HepG2 (cell line): ENCODE data around the gene STPG2. TPM values are rescaled to one million over a fixed set of nuclear protein-coding genes. Genes with fewer than 3 reads are reported as not detected.

Source experiments
- ATAC-seq: fragments of 200-7000 bp; cut with Tn5 transposase; 3 replicates; pipeline ENCODE4 v1.9.1; 2020; ENCODE audit warnings: mild to moderate bottlenecking, moderate library complexity
- BruUV-seq: library from RNA; stranded (reverse); fragments of 400-500 nt; replicated peaks from 2 replicates; lab custom pipeline; 2021; lab: Mats Ljungman, UMichigan
- CTCF ChIA-PET: fragments of 300-600 bp; formaldehyde crosslinking; extraction: SDS; loops from one replicate; lab custom pipeline; 2021; ENCODE audit warnings: low total read pairs, inconsistent platforms, low intra/inter-chr PET ratio; lab: Yijun Ruan, JAX
- POLR2A ChIA-PET: fragments of 350-600 bp; sonication (Branson Sonifier 250); formaldehyde crosslinking; loops from one replicate; lab custom pipeline; 2020; ENCODE audit warnings: antibody characterized with exemption, inconsistent platforms; lab: Yijun Ruan, JAX
- DNase-seq: peaks from one replicate; pipeline ENCODE4 v3.0.0-alpha.2; 2015; ENCODE audit warnings: low spot score
- FAIRE-seq: peaks from 3 replicates; lab custom pipeline; 2011; peaks lifted over from hg19 to GRCh38; lab: Jason Lieb, UNC
- H2AFZ ChIP-seq: one replicate; pipeline ENCODE4 v1.6.1; 2011; ENCODE audit warnings: low read length, inconsistent platforms
- H3K27ac ChIP-seq: fragments of 300-600 bp; 3 replicates; pipeline ENCODE4 v1.8.0; 2011; ENCODE audit warnings: mixed run types, mild to moderate bottlenecking, mixed read lengths, low read length, inconsistent platforms; ENCODE audit not compliant: insufficient read depth; ENCODE audit errors: extremely low read length
- H3K27me3 ChIP-seq, 2 experiments: fragments of 200-600 bp in 1 of 2; 2 replicates in 1 of 2; 3 replicates in 1 of 2; pipeline versions ENCODE4 v1.6.0 to v1.8.0; 2011; ENCODE audit warnings: low read length in 2 of 2, mild to moderate bottlenecking in 2 of 2, moderate library complexity in 2 of 2, inconsistent platforms in 1 of 2; ENCODE audit not compliant: insufficient read depth in 2 of 2, control insufficient read depth in 1 of 2
- H3K36me3 ChIP-seq, 2 experiments: fragments of 200-600 bp in 1 of 2; replicated peaks in 1 of 2; 2 replicates in 1 of 2; 3 replicates in 1 of 2; pipeline versions ENCODE4 v1.5.1 to v1.8.0; 2011; ENCODE audit warnings: low read length in 2 of 2, inconsistent platforms in 1 of 2; ENCODE audit not compliant: insufficient read depth in 2 of 2, control insufficient read depth in 1 of 2
- H3K4me1 ChIP-seq: 2 replicates; pipeline ENCODE4 v1.5.1; 2012; ENCODE audit warnings: low read length, inconsistent platforms; ENCODE audit not compliant: insufficient read depth
- H3K4me2 ChIP-seq: 2 replicates; pipeline ENCODE4 v1.6.0; 2011; ENCODE audit warnings: low read depth, low read length, inconsistent platforms
- H3K4me3 ChIP-seq, 3 experiments: fragments of 200-600 bp in 1 of 3; sonication (generic), shearing (Covaris generic) in 1 of 3; replicated peaks in 1 of 3; 2 replicates each; pipeline ENCODE4 v1.5.1; 2011 to 2016; ENCODE audit warnings: low read length in 3 of 3, inconsistent platforms in 2 of 3, low read depth in 2 of 3, mild to moderate bottlenecking in 2 of 3, control low read depth in 1 of 3, mixed read lengths in 1 of 3; ENCODE audit not compliant: insufficient read depth in 1 of 3
- H3K79me2 ChIP-seq: one replicate; pipeline ENCODE4 v1.6.1; 2011; ENCODE audit warnings: low read length, inconsistent platforms; ENCODE audit not compliant: insufficient read depth
- H3K9ac ChIP-seq: 2 replicates; pipeline ENCODE4 v1.6.0; 2011; ENCODE audit warnings: mild to moderate bottlenecking, low read depth, low read length, inconsistent platforms; ENCODE audit not compliant: insufficient read depth
- H3K9me3 ChIP-seq: 2 replicates; pipeline ENCODE4 v1.5.1; 2012; ENCODE audit warnings: mild to moderate bottlenecking, low read length
- H4K20me1 ChIP-seq: 2 replicates; pipeline ENCODE4 v1.6.0; 2011; ENCODE audit warnings: inconsistent platforms, mild to moderate bottlenecking, low read length, moderate library complexity; ENCODE audit not compliant: insufficient read depth
- AGO1 ChIP-seq: fragments of 200-400 bp; formaldehyde crosslinking; IDR thresholded peaks from 2 replicates; pipeline ENCODE4 v1.6.1; 2017; ENCODE audit warnings: mild to moderate bottlenecking, low read depth, low read length, moderate library complexity; ENCODE audit not compliant: poor library complexity, severe bottlenecking
- ATF7 ChIP-seq, 2 experiments: fragments of 450-650 bp in 1 of 2; sonication (generic) in 1 of 2; formaldehyde crosslinking in 1 of 2; IDR thresholded peaks; 2 replicates each; pipeline versions ENCODE4 v1.4.0 to v1.6.1; 2016 to 2020; ENCODE audit warnings: antibody characterized with exemption in 1 of 2, mild to moderate bottlenecking in 1 of 2, missing genetic modification reagents in 1 of 2
- HOXD1 ChIP-seq: sonication (generic); formaldehyde crosslinking; IDR thresholded peaks from 2 replicates; pipeline ENCODE4 v1.5.0; 2020; ENCODE audit warnings: missing genetic modification reagents
- NFKB2 ChIP-seq: sonication (generic); formaldehyde crosslinking; IDR thresholded peaks from 2 replicates; pipeline ENCODE4 v1.4.0; 2020; ENCODE audit warnings: missing genetic modification reagents, borderline replicate concordance
- NR0B2 ChIP-seq: sonication (generic); formaldehyde crosslinking; IDR thresholded peaks from 2 replicates; pipeline ENCODE4 v1.4.0; 2020; ENCODE audit warnings: mild to moderate bottlenecking, missing genetic modification reagents
- NR1H2 ChIP-seq: sonication (generic); formaldehyde crosslinking; IDR thresholded peaks from 2 replicates; pipeline ENCODE4 v1.8.1; 2022; ENCODE audit warnings: low read depth, missing genetic modification reagents, borderline replicate concordance
- POLR2A ChIP-seq, 2 experiments: IDR thresholded peaks; 2 replicates each; pipeline ENCODE4 v1.6.1; 2011; ENCODE audit warnings: low read depth in 2 of 2, low read length in 2 of 2, mild to moderate bottlenecking in 1 of 2, moderate library complexity in 1 of 2; ENCODE audit not compliant: insufficient read depth in 1 of 2
- ZBTB3 ChIP-seq: sonication (generic); formaldehyde crosslinking; IDR thresholded peaks from 2 replicates; pipeline ENCODE4 v1.4.0; 2020; ENCODE audit warnings: low read depth, mild to moderate bottlenecking, moderate library complexity, missing genetic modification reagents, borderline replicate concordance
- ZNF30 ChIP-seq: sonication (generic); formaldehyde crosslinking; IDR thresholded peaks from 2 replicates; pipeline ENCODE4 v1.5.0; 2020; ENCODE audit warnings: mild to moderate bottlenecking, missing genetic modification reagents
- ZNF44 ChIP-seq: sonication (generic); formaldehyde crosslinking; IDR thresholded peaks from 2 replicates; pipeline ENCODE4 v1.5.1; 2020; ENCODE audit warnings: mild to moderate bottlenecking, missing genetic modification reagents
- ZNF644 ChIP-seq: IDR thresholded peaks from 2 replicates; pipeline ENCODE4 v1.6.1; 2016; ENCODE audit warnings: low read depth
- ZNF746 ChIP-seq: sonication (generic); formaldehyde crosslinking; IDR thresholded peaks from 2 replicates; pipeline ENCODE4 v1.8.0; 2022; ENCODE audit warnings: mild to moderate bottlenecking, missing genetic modification reagents
- ZNF781 ChIP-seq: sonication (generic); formaldehyde crosslinking; IDR thresholded peaks from 2 replicates; pipeline ENCODE4 v1.5.1; 2020; ENCODE audit warnings: borderline replicate concordance, mild to moderate bottlenecking, missing genetic modification reagents; ENCODE audit errors: not compliant biosample characterization
- WGBS: methylation state at CpG from one replicate; pipeline ENCODE4 v1.1.6; 2017; ENCODE audit warnings: low lambda C conversion rate; 5-methylcytosine and 5-hydroxymethylcytosine counted together
- in situ Hi-C: cut with HindIII; loops from 2 replicates; pipeline ENCODE4 v1.10.0; 2017; ENCODE audit warnings: low pct_unique_long_range_greater_than_20kb; ENCODE audit not compliant: extremely low pct_ligation_motif_present
- intact Hi-C: fragments of 100-400 bp; cut with micrococcal nuclease; formaldehyde crosslinking; loops from one replicate; pipeline ENCODE4 v1.10.0; 2022; ENCODE audit not compliant: unreplicated experiment
- polyA plus RNA-seq, 8 experiments: library from polyadenylated mRNA; depleted of rRNA in 3 of 8; stranded (reverse) in 7 of 8; unstranded in 1 of 8; fragments of >200 nt; fragmentation: Illumina TruSeq in 4 of 8; extraction: Trizol in 4 of 8; gene quantifications; 2 replicates each; pipeline versions ENCODE4 v1.2.1 to v1.2.3, GENCODE V29; 2011 to 2016; ENCODE audit warnings: low read depth in 4 of 8, missing spikeins in 1 of 8, mixed read lengths in 1 of 8; ENCODE audit not compliant: insufficient read depth in 1 of 8
- total RNA-seq, 5 experiments: library from RNA; depleted of rRNA; stranded (reverse); fragments of >200 nt; fragmentation: Illumina TruSeq; extraction: Trizol; gene quantifications; 2 replicates each; pipeline ENCODE4 v1.2.3, GENCODE V29; 2016; ENCODE audit warnings: low read depth in 1 of 5
- TF ChIP-seq, protein P1 (sequence below): sonication (generic); formaldehyde crosslinking; IDR thresholded peaks from 2 replicates; pipeline ENCODE4 v1.5.0; 2020; ENCODE audit warnings: missing genetic modification reagents, mild to moderate bottlenecking, borderline replicate concordance
- TF ChIP-seq, protein P2 (sequence below): sonication (generic); formaldehyde crosslinking; IDR thresholded peaks from 2 replicates; pipeline ENCODE4 v1.8.0; 2022; ENCODE audit warnings: missing genetic modification reagents, mild to moderate bottlenecking, inconsistent platforms, borderline replicate concordance

STPG2 gene
- total and polyA plus RNA-seq, 2 of the 13 experiments (the other 11 are each of a cell fraction or from before 2014, with no cell fraction given): 0.07 TPM; not detected in 1

- Histone ChIP-seq H3K9ac (no peak overlapping the region), H4K20me1 (no peaks in the 10 kb centered on the region), H2AFZ (no peak overlapping the region), H3K27me3 (no peaks in the 10 kb centered on the region), H3K4me3 (no peak overlapping the region), H3K4me1 (no peaks in the 10 kb centered on the region), H3K79me2 (no peaks in the 10 kb centered on the region), H3K9me3 (peaks cover 72% of the 10 kb centered on the region), H3K27ac (no peak overlapping the region), H3K36me3 (no peaks in the 10 kb centered on the region), H3K4me2 (no peak overlapping the region)
- CTCF ChIA-PET: no interaction called here
- WGBS: 44% methylated on average over 2 of the region's 3 CpGs
- no peak for ATAC-seq
- FAIRE-seq: no peak
- in situ Hi-C loops: no loop called here
- intact Hi-C loops: no loop called here
- DNase-seq: no peak
- POLR2A ChIA-PET: no interaction called here
- BruUV-seq: no TSS peak
- TF ChIP-seq AGO1: no peak
- no peak for TF ChIP-seq ZNF44
- no peak for TF ChIP-seq ZNF30 (CRISPR knock-in tag)
- no peak for TF ChIP-seq ZNF746 (CRISPR knock-in tag)
- no peak for TF ChIP-seq ATF7 (IDR thresholded peaks at IDR 0.05)
- no peak for TF ChIP-seq ATF7 (CRISPR knock-in tag; IDR thresholded peaks at IDR 0.05)
- no peak for TF ChIP-seq ZNF644 (CRISPR knock-in tag)
- no peak for TF ChIP-seq ZBTB3 (CRISPR knock-in tag)
- TF ChIP-seq HOXD1 (CRISPR knock-in tag): no peak
- no peak for TF ChIP-seq NR1H2 (CRISPR knock-in tag)
- TF ChIP-seq NR0B2 (CRISPR knock-in tag): no peak
- TF ChIP-seq, protein P1, sequence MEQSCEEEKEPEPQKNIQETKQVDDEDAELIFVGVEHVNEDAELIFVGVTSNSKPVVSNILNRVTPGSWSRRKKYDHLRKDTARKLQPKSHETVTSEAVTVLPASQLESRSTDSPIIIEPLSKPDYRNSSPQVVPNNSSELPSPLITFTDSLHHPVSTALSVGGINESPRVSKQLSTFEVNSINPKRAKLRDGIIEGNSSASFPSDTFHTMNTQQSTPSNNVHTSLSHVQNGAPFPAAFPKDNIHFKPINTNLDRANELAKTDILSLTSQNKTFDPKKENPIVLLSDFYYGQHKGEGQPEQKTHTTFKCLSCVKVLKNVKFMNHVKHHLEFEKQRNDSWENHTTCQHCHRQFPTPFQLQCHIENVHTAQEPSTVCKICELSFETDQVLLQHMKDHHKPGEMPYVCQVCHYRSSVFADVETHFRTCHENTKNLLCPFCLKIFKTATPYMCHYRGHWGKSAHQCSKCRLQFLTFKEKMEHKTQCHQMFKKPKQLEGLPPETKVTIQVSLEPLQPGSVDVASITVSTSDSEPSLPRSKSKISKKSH: no peak
- no peak for TF ChIP-seq ZNF781
- TF ChIP-seq, protein P2, sequence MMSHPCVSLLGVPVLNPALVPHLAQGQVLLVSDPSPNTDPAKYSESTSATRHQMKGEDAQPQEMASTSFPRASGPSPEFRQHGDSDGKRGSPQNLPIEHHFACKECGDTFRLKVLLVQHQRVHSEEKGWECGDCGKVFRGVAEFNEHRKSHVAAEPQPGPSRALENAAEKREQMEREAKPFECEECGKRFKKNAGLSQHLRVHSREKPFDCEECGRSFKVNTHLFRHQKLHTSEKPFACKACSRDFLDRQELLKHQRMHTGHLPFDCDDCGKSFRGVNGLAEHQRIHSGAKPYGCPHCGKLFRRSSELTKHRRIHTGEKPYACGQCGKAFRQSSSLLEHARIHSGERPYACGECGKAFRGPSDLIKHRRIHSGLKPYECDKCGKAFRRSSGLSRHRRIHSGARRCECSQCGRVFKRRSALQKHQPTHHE (CRISPR knock-in tag): no peak
- no peak for TF ChIP-seq POLR2A (IDR thresholded peaks at IDR 0.05; ENCODE audit: insufficient read depth in 1 of 2, low read depth in 2 of 2, low read length in 2 of 2)
- no peak for TF ChIP-seq NFKB2 (CRISPR knock-in tag)
These were observed 190.5 kb downstream of the STPG2 start for GRCh38 chr4:97952763-97953162.
